HCT116 (cell line): ENCODE measurements around the gene MSH6. TPM values are rescaled to one million over a fixed set of nuclear protein-coding genes. Genes with fewer than 3 reads are reported as not detected.

ENCODE experiments used
- ATAC-seq: fragments of 200-7000 bp; cut with Tn5 transposase; 2 replicates; pipeline ENCODE4 v1.9.1; 2020; ENCODE audit warnings: mild to moderate bottlenecking, moderate library complexity
- BruUV-seq: library from RNA; stranded (reverse); fragments of 400-500 nt; replicated peaks from 2 replicates; lab custom pipeline; 2021; lab: Mats Ljungman, UMichigan
- CTCF ChIA-PET: fragments of 300-600 bp; sonication (Branson Sonifier 250); formaldehyde crosslinking; loops from one replicate; lab custom pipeline; 2021; ENCODE audit warnings: antibody characterized with exemption; lab: Charles Lee
- POLR2A ChIA-PET: fragments of 300-600, 350-600 bp; sonication (Branson Sonifier 250); formaldehyde crosslinking; loops from one replicate; lab custom pipeline; 2021; ENCODE audit warnings: antibody characterized with exemption; lab: Charles Lee
- RAD21 ChIA-PET, 2 experiments: fragments of 300-600 bp; sonication (Branson Sonifier 250); formaldehyde crosslinking; loops; one replicate each; lab custom pipeline; 2023; ENCODE audit warnings: low total read pairs in 2 of 2; ENCODE audit not compliant: uncharacterized antibody in 2 of 2, unreplicated experiment in 2 of 2, low non-redundant PET in 1 of 2; lab: Charles Lee
- DNase-seq: peaks from one replicate; pipeline ENCODE4 v3.0.0-alpha.2; 2010; ENCODE audit warnings: low read depth, low spot score
- H2AFZ ChIP-seq: fragments of 200-600 bp; shearing (Covaris generic), sonication (generic); 2 replicates; pipeline ENCODE4 v1.6.1; 2017; ENCODE audit warnings: low read depth, mixed run types, mixed read lengths, antibody characterized with exemption, low read length; ENCODE audit not compliant: poor library complexity, severe bottlenecking
- H3K27ac ChIP-seq: 2 replicates; pipeline ENCODE4 v1.5.1; 2012; ENCODE audit warnings: low read depth, low read length
- H3K27me3 ChIP-seq: fragments of 200-600 bp; sonication (generic); 2 replicates; pipeline ENCODE4 v1.6.1; 2016; ENCODE audit warnings: mixed run types, low read length, mixed read lengths; ENCODE audit not compliant: insufficient read depth
- H3K36me3 ChIP-seq, 2 experiments: fragments of 200-500 bp in 1 of 2; fragments of 200-600 bp in 1 of 2; sonication (Bioruptor generic) in 1 of 2; sonication (generic) in 1 of 2; 2 replicates each; pipeline versions ENCODE4 v1.5.1 to v1.6.1; 2014 to 2016; ENCODE audit warnings: low read length in 2 of 2, inconsistent platforms in 1 of 2, mixed read lengths in 1 of 2, mixed run types in 1 of 2; ENCODE audit not compliant: insufficient read depth in 2 of 2, control insufficient read depth in 1 of 2
- H3K4me1 ChIP-seq, 2 experiments: fragments of 200-600 bp in 1 of 2; sonication (generic) in 1 of 2; 2 replicates each; pipeline versions ENCODE4 v1.5.1 to v1.6.1; 2012 to 2017; ENCODE audit warnings: low read length in 2 of 2, inconsistent platforms in 1 of 2, mild to moderate bottlenecking in 1 of 2, mixed read lengths in 1 of 2, mixed run types in 1 of 2, moderate library complexity in 1 of 2; ENCODE audit not compliant: insufficient read depth in 2 of 2, control insufficient read depth in 1 of 2
- H3K4me2 ChIP-seq: fragments of 200-600 bp; sonication (generic); 2 replicates; pipeline ENCODE4 v1.6.1; 2017; ENCODE audit warnings: mixed run types, low read length, mixed read lengths
- H3K4me3 ChIP-seq, 2 experiments: fragments of 200-600 bp in 1 of 2; sonication (generic) in 1 of 2; replicated peaks in 1 of 2; 2 replicates each; pipeline ENCODE4 v1.5.1; 2011 to 2016; ENCODE audit warnings: low read length in 2 of 2, control low read depth in 1 of 2, low read depth in 1 of 2, mild to moderate bottlenecking in 1 of 2, mixed read lengths in 1 of 2, mixed run types in 1 of 2
- H3K79me2 ChIP-seq: fragments of 200-600 bp; sonication (generic); 2 replicates; pipeline ENCODE4 v1.6.1; 2017; ENCODE audit warnings: mild to moderate bottlenecking, mixed run types, low read length, moderate library complexity, mixed read lengths; ENCODE audit not compliant: insufficient read depth
- H3K9ac ChIP-seq: fragments of 200-600 bp; sonication (generic); 2 replicates; pipeline ENCODE4 v1.6.1; 2016; ENCODE audit warnings: low read length, mixed read lengths
- H3K9me2 ChIP-seq: fragments of 200-600 bp; sonication (generic), shearing (Covaris generic); 2 replicates; pipeline ENCODE4 v1.6.1; 2017; ENCODE audit warnings: mixed run types, mild to moderate bottlenecking, moderate library complexity; ENCODE audit not compliant: insufficient read depth
- H3K9me3 ChIP-seq, 2 experiments: fragments of 200-500 bp in 1 of 2; fragments of 200-600 bp in 1 of 2; sonication (Bioruptor generic) in 1 of 2; sonication (generic) in 1 of 2; 2 replicates each; pipeline ENCODE4 v1.6.1; 2014 to 2017; ENCODE audit warnings: low read length in 2 of 2, mixed read lengths in 2 of 2, inconsistent platforms in 1 of 2, low read depth in 1 of 2, mild to moderate bottlenecking in 1 of 2, mixed run types in 1 of 2, moderate library complexity in 1 of 2; ENCODE audit not compliant: control insufficient read depth in 1 of 2, insufficient read depth in 1 of 2
- H4K20me1 ChIP-seq: fragments of 200-600 bp; sonication (generic), shearing (Covaris generic); 2 replicates; pipeline ENCODE4 v1.6.1; 2017; ENCODE audit warnings: mixed run types, mild to moderate bottlenecking, moderate library complexity; ENCODE audit not compliant: insufficient read depth
- EZH2 ChIP-seq: fragments of 200-600 bp; sonication (generic); IDR thresholded peaks from 2 replicates; pipeline ENCODE4 v1.6.1; 2017; ENCODE audit warnings: antibody characterized with exemption, mixed run types
- JUND ChIP-seq: IDR thresholded peaks from 2 replicates; pipeline ENCODE4 v1.6.1; 2012
- REST ChIP-seq: IDR thresholded peaks from 2 replicates; pipeline ENCODE4 v1.6.1; 2012; ENCODE audit warnings: low read depth
- SP1 ChIP-seq: IDR thresholded peaks from 2 replicates; pipeline ENCODE4 v1.6.1; 2012; ENCODE audit warnings: low read depth
- intact Hi-C: fragments of 100-400 bp; cut with micrococcal nuclease; formaldehyde crosslinking; loops from 2 replicates; pipeline ENCODE4 v1.10.0; 2022
- total RNA-seq: library from RNA; stranded (reverse); gene quantifications from one replicate; pipeline ENCODE4 v1.2.1, GENCODE V29; 2021; ENCODE audit not compliant: unreplicated experiment
- TF ChIP-seq, protein P1 (sequence below), 3 experiments: fragments of 200-600 bp in 1 of 3; sonication (generic) in 1 of 3; IDR thresholded peaks in 2 of 3; conservative IDR thresholded peaks in 1 of 3; 2 replicates each; pipeline ENCODE4 v1.5.1; 2012 to 2017; ENCODE audit warnings: low read depth in 2 of 3, low read length in 2 of 3, antibody characterized with exemption in 1 of 3, borderline replicate concordance in 1 of 3, control low read depth in 1 of 3, mild to moderate bottlenecking in 1 of 3, mixed read lengths in 1 of 3, mixed run types in 1 of 3, moderate library complexity in 1 of 3; ENCODE audit not compliant: insufficient read depth in 1 of 3

The MSH6 gene
- total RNA-seq, 1 experiment from 2014 or later, result 71.2 TPM

DNA sequence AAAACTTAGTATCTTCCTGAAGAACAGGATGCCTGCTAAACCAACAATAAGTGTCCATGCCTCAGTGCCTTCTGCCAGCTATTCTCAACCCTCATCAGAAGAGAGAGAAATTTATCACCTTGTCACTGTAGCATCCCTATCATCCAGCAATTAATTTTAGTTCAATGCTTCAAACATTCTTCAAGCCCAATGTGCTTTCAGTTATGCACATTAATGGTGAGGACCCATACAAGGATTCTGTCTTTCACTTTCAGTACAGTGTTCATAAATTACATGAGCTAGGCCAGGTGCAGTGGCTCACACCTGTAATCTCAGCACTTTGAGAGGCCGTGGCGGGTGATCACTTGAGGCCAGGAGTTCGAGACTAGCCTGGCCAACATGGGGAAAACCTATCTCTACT lies 47.0 kb upstream of the MSH6 start:
- ChIA-PET CTCF (no interaction called here), RAD21 (no interaction called here), POLR2A (no interaction called here)
- Histone ChIP-seq H3K4me1 (no peaks in the 10 kb centered on the region), H3K27ac (no peak overlapping the region), H3K9ac (no peak overlapping the region), H3K9me2 (no peaks in the 10 kb centered on the region), H3K36me3 (no peaks in the 10 kb centered on the region), H3K9me3 (no peaks in the 10 kb centered on the region), H2AFZ (no peak overlapping the region), H3K79me2 (no peaks in the 10 kb centered on the region), H4K20me1 (no peaks in the 10 kb centered on the region), H3K4me2 (no peak overlapping the region), H3K27me3 (no peaks in the 10 kb centered on the region), H3K4me3 (no peak overlapping the region)
- TF ChIP-seq EZH2 (no peak), JUND (no peak)
- no peak for ATAC-seq
- no peak for DNase-seq
- BruUV-seq, result no TSS peak
- intact Hi-C loops, result no loop called here

DNA sequence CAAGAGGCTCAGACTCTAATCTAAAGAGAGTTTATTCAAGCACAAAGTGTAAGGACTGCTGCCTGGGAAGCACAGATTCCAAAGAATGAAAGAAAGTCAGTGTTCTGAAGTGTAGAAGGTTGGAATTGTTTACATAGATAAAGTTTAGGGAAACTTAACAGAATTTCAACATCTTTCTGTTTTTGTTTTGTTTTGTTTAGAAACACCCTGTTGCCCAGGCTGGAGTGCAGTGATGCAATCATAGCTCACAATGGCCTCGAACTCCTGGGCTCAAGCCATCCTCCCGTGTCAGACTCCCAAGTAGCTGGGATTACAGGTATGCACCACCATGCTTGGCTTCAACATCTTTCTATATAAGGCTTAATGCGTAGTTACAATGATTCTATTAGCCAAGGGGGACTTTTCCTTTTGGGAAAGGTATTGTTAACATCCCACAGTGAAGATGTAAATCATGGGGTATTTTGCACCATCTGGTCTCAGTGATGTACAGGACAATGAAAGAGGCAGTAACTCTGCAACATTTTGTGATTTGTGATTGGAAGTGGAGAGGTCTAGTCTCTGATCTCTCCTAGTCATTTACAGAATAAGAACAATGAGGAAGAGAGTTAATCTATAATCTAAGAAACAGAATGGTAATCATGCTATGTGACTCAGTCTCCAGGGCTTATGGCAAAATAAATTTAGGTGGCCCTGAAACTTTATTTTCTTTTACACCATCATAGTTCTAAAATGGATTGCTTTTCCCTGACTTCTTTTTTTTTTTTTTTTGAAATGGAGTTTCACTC lies 45.6 kb upstream of the MSH6 start:
- DNase-seq (no peak), ATAC-seq (no peak)
- Histone ChIP-seq H3K9me3 (no peaks in the 10 kb centered on the region), H3K79me2 (no peaks in the 10 kb centered on the region), H3K27me3 (no peaks in the 10 kb centered on the region), H3K4me3 (no peak overlapping the region), H3K27ac (no peak overlapping the region), H3K4me2 (no peak overlapping the region), H4K20me1 (no peaks in the 10 kb centered on the region), H3K36me3 (no peaks in the 10 kb centered on the region), H3K9me2 (no peaks in the 10 kb centered on the region), H3K9ac (no peak overlapping the region), H2AFZ (no peak overlapping the region), H3K4me1 (no peaks in the 10 kb centered on the region)
- no peak for TF ChIP-seq REST
- TF ChIP-seq, protein P1, sequence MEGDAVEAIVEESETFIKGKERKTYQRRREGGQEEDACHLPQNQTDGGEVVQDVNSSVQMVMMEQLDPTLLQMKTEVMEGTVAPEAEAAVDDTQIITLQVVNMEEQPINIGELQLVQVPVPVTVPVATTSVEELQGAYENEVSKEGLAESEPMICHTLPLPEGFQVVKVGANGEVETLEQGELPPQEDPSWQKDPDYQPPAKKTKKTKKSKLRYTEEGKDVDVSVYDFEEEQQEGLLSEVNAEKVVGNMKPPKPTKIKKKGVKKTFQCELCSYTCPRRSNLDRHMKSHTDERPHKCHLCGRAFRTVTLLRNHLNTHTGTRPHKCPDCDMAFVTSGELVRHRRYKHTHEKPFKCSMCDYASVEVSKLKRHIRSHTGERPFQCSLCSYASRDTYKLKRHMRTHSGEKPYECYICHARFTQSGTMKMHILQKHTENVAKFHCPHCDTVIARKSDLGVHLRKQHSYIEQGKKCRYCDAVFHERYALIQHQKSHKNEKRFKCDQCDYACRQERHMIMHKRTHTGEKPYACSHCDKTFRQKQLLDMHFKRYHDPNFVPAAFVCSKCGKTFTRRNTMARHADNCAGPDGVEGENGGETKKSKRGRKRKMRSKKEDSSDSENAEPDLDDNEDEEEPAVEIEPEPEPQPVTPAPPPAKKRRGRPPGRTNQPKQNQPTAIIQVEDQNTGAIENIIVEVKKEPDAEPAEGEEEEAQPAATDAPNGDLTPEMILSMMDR (IDR thresholded peaks at IDR 0.05 in 2 of 3, conservative IDR thresholded peaks at IDR 0.05 in 1 of 3; ENCODE audit: borderline replicate concordance in 1 of 3, insufficient read depth in 1 of 3, low read depth in 2 of 3, low read length in 2 of 3), result no peak
- TF ChIP-seq SP1, result no peak
- no TSS peak for BruUV-seq
- RAD21 ChIA-PET, result no interaction called here
- POLR2A ChIA-PET, result no interaction called here
- CTCF ChIA-PET, result no interaction called here
- intact Hi-C loops, result no loop called here
